Fibroblast of lung (primary cell): Measurements from ENCODE around the gene ZNF655. TPM values are rescaled to one million over a fixed set of nuclear protein-coding genes. Genes with fewer than 3 reads are reported as not detected.

ENCODE experiments used
- DNase-seq, 2 donors: peaks; one replicate each; pipeline versions ENCODE4 v3.0.0 to v3.0.0-alpha.2; 2010; ENCODE audit warnings: low read depth in 2 of 2
- H2AFZ ChIP-seq: 2 replicates; pipeline ENCODE4 v1.5.1; 2012; ENCODE audit warnings: low read length, control low read depth, inconsistent platforms
- H3K27ac ChIP-seq: 2 replicates; pipeline ENCODE4 v1.5.1; 2011; ENCODE audit warnings: low read length, control low read depth; ENCODE audit not compliant: insufficient read depth
- H3K27me3 ChIP-seq: 2 replicates; pipeline ENCODE4 v1.5.1; 2011; ENCODE audit warnings: mild to moderate bottlenecking, low read length; ENCODE audit not compliant: control insufficient read depth, insufficient read depth
- H3K36me3 ChIP-seq: 2 replicates; pipeline ENCODE4 v1.5.1; 2011; ENCODE audit warnings: low read length; ENCODE audit not compliant: control insufficient read depth, insufficient read depth
- H3K4me1 ChIP-seq: 2 replicates; pipeline ENCODE4 v1.5.1; 2011; ENCODE audit warnings: low read length; ENCODE audit not compliant: control insufficient read depth, insufficient read depth; ENCODE audit errors: extremely low read depth
- H3K4me2 ChIP-seq: 2 replicates; pipeline ENCODE4 v1.5.1; 2011; ENCODE audit warnings: low read length, control low read depth; ENCODE audit not compliant: insufficient read depth; ENCODE audit errors: extremely low read depth
- H3K4me3 ChIP-seq, 4 experiments: fragments of 200-600 bp in 1 of 4; sonication (generic) in 1 of 4; replicated peaks in 1 of 4; 2 replicates each; pipeline ENCODE4 v1.5.1; 2011 to 2016; ENCODE audit warnings: low read length in 4 of 4, low read depth in 3 of 4, mild to moderate bottlenecking in 3 of 4, control low read depth in 2 of 4, inconsistent platforms in 1 of 4, mixed read lengths in 1 of 4; ENCODE audit not compliant: insufficient read depth in 1 of 4; ENCODE audit errors: control extremely low read depth in 1 of 4
- H3K79me2 ChIP-seq: 2 replicates; pipeline ENCODE4 v1.5.1; 2012; ENCODE audit warnings: mild to moderate bottlenecking, low read length, inconsistent platforms; ENCODE audit not compliant: control insufficient read depth, insufficient read depth
- H3K9ac ChIP-seq: 2 replicates; pipeline ENCODE4 v1.5.1; 2011; ENCODE audit warnings: mild to moderate bottlenecking, low read length, control low read depth; ENCODE audit not compliant: insufficient read depth
- H3K9me3 ChIP-seq: 2 replicates; pipeline ENCODE4 v1.5.1; 2012; ENCODE audit warnings: low read depth, low read length; ENCODE audit not compliant: control insufficient read depth, insufficient read depth
- H4K20me1 ChIP-seq: 2 replicates; pipeline ENCODE4 v1.5.1; 2011; ENCODE audit warnings: low read length; ENCODE audit not compliant: control insufficient read depth, insufficient read depth; ENCODE audit errors: extremely low read depth
- EZH2 ChIP-seq: IDR thresholded peaks from 2 replicates; pipeline ENCODE4 v1.5.1; 2012; ENCODE audit warnings: low read length, control low read depth, mild to moderate bottlenecking; ENCODE audit errors: missing control alignments
- polyA plus RNA-seq, 2 donors: library from polyadenylated mRNA; depleted of rRNA in 1 of 2; stranded (reverse) in 1 of 2; unstranded in 1 of 2; fragments of >200 nt; gene quantifications; 2 replicates each; pipeline ENCODE4 v1.2.1, GENCODE V29; 2011 to 2012; ENCODE audit warnings: missing spikeins in 1 of 2
- total RNA-seq: library from RNA; depleted of rRNA; stranded (reverse); fragments of >200 nt; gene quantifications from 2 replicates; pipeline ENCODE4 v1.2.1, GENCODE V29; 2014
- TF ChIP-seq, protein P1 (sequence below), 2 donors: IDR thresholded peaks in 1 of 2; conservative IDR thresholded peaks in 1 of 2; 1 replicate in 1 of 2; 2 replicates in 1 of 2; pipeline ENCODE4 v1.5.1; 2011 to 2012; ENCODE audit warnings: low read length in 2 of 2, control low read depth in 1 of 2, inconsistent platforms in 1 of 2, low read depth in 1 of 2, mild to moderate bottlenecking in 1 of 2

ZNF655 gene
- total and polyA plus RNA-seq, 2 donors (not counting 1 experiment from before 2014, with no cell fraction given): 60.4 to 92.6 TPM

DNA sequence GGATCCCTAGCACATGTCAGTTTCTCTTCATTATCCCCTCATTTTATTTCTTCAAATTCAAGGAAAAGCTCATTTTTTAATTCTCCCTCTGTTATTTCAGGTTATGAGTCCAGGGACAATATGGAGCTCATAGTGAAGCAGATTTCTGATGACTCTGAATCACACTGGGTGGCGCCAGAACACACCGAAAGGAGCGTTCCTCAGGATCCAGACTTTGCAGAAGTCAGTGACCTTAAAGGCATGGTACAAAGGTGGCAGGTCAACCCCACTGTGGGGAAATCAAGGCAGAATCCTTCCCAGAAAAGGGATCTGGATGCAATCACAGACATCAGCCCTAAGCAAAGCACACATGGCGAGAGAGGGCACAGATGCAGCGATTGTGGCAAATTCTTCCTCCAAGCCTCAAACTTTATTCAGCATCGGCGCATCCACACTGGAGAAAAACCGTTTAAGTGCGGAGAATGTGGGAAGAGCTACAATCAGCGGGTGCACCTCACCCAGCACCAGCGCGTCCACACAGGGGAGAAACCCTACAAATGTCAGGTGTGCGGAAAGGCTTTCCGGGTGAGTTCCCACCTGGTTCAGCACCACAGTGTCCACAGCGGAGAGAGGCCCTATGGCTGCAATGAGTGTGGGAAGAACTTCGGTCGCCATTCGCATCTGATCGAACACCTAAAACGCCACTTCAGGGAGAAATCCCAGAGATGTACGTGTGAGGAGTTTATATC lies 32.6 kb upstream of the ZNF655 start:
- peaks cover 1% of the 10 kb centered on the region for H4K20me1 ChIP-seq
- no peaks in the 10 kb centered on the region for H3K79me2 ChIP-seq
- DNase-seq: peak in 1 of 2 donors; percentile 15
- H3K9ac ChIP-seq: no peak overlapping the region
- H3K27me3 ChIP-seq: no peaks in the 10 kb centered on the region
- H3K4me2 ChIP-seq: no peak overlapping the region
- H3K4me3 ChIP-seq: no peak overlapping the region
- peaks cover 13% of the 10 kb centered on the region for H3K36me3 ChIP-seq
- no peak overlapping the region for H3K27ac ChIP-seq
- no peaks in the 10 kb centered on the region for H3K4me1 ChIP-seq
- no peaks in the 10 kb centered on the region for H3K9me3 ChIP-seq
- no peak for TF ChIP-seq EZH2
- TF ChIP-seq, protein P1, sequence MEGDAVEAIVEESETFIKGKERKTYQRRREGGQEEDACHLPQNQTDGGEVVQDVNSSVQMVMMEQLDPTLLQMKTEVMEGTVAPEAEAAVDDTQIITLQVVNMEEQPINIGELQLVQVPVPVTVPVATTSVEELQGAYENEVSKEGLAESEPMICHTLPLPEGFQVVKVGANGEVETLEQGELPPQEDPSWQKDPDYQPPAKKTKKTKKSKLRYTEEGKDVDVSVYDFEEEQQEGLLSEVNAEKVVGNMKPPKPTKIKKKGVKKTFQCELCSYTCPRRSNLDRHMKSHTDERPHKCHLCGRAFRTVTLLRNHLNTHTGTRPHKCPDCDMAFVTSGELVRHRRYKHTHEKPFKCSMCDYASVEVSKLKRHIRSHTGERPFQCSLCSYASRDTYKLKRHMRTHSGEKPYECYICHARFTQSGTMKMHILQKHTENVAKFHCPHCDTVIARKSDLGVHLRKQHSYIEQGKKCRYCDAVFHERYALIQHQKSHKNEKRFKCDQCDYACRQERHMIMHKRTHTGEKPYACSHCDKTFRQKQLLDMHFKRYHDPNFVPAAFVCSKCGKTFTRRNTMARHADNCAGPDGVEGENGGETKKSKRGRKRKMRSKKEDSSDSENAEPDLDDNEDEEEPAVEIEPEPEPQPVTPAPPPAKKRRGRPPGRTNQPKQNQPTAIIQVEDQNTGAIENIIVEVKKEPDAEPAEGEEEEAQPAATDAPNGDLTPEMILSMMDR (conservative IDR thresholded peaks at IDR 0.05 in 1 of 2, IDR thresholded peaks at IDR 0.05 in 1 of 2; ENCODE audit: low read depth in 1 of 2, low read length in 2 of 2): peak in 1 of 2 donors; percentile 24
- no peak overlapping the region for H2AFZ ChIP-seq

DNA sequence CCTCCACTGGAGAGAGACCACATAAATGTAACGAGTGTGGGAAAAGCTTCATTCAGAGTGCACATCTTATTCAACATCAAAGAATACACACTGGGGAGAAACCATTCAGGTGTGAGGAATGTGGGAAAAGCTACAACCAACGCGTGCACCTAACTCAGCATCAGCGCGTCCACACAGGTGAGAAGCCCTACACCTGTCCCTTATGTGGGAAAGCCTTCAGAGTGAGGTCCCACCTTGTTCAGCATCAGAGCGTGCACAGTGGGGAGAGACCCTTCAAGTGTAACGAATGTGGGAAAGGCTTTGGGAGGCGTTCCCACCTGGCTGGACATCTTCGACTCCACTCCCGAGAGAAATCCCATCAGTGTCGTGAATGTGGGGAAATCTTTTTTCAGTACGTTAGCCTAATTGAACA lies 27.1 kb upstream of the ZNF655 start:
- Histone ChIP-seq H4K20me1 (no peaks in the 10 kb centered on the region), H3K4me2 (no peak overlapping the region), H3K9ac (no peak overlapping the region), H3K4me3 (no peak overlapping the region), H3K9me3 (peaks cover 12% of the 10 kb centered on the region), H2AFZ (no peak overlapping the region), H3K27ac (no peak overlapping the region), H3K36me3 (peaks cover 14% of the 10 kb centered on the region), H3K79me2 (no peaks in the 10 kb centered on the region), H3K4me1 (no peaks in the 10 kb centered on the region), H3K27me3 (no peaks in the 10 kb centered on the region)
- peak; percentile 8 to 26 for DNase-seq
- TF ChIP-seq, protein P1 (conservative IDR thresholded peaks at IDR 0.05 in 1 of 2, IDR thresholded peaks at IDR 0.05 in 1 of 2; ENCODE audit: low read depth in 1 of 2, low read length in 2 of 2): no peak
- no peak for TF ChIP-seq EZH2

DNA sequence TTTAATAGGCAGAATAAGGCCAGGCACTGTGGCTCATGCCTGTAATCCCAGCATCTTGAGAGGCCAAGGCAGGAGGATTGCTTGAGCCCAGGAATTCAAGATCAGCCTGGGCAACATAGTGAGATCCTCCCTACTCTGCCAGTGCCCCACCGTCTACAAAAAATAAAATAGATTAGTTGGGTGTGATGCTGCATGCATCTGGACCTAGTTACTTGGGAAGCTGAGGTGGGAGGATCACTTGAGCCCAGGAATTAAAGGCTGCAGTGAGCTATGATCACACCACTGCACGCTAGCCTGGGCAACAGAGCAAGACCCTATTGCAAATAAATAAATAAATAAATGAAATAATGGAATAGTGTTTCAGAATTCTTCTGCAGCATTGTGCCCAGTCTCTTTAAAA lies 22.8 kb upstream of the ZNF655 start:
- no peak overlapping the region for H3K4me2 ChIP-seq
- no peaks in the 10 kb centered on the region for H3K79me2 ChIP-seq
- no peak overlapping the region for H3K27ac ChIP-seq
- no peaks in the 10 kb centered on the region for H3K27me3 ChIP-seq
- peaks cover 6% of the 10 kb centered on the region for H3K36me3 ChIP-seq
- H2AFZ ChIP-seq: no peak overlapping the region
- H3K4me1 ChIP-seq: no peaks in the 10 kb centered on the region
- DNase-seq: no peak
- H3K9ac ChIP-seq: no peak overlapping the region
- H3K4me3 ChIP-seq: no peak overlapping the region
- no peak for TF ChIP-seq EZH2
- TF ChIP-seq, protein P1 (conservative IDR thresholded peaks at IDR 0.05 in 1 of 2, IDR thresholded peaks at IDR 0.05 in 1 of 2; ENCODE audit: low read depth in 1 of 2, low read length in 2 of 2): no peak
- no peaks in the 10 kb centered on the region for H4K20me1 ChIP-seq
- H3K9me3 ChIP-seq: peaks cover 12% of the 10 kb centered on the region
